ENCODE data around the gene ACOT9. TPM values are rescaled to one million over a fixed set of nuclear protein-coding genes. Genes with fewer than 3 reads are reported as not detected.
"Not testable (repeated sequence)": the region's sequence is repeated elsewhere in the genome, so short reads cannot be mapped to it uniquely, and the experiment has no call there.

The ACOT9 gene
- polyA plus RNA-seq, 6 donors from 2014 or later, result 14.0 to 23.9 (median 16.0) TPM

DNA sequence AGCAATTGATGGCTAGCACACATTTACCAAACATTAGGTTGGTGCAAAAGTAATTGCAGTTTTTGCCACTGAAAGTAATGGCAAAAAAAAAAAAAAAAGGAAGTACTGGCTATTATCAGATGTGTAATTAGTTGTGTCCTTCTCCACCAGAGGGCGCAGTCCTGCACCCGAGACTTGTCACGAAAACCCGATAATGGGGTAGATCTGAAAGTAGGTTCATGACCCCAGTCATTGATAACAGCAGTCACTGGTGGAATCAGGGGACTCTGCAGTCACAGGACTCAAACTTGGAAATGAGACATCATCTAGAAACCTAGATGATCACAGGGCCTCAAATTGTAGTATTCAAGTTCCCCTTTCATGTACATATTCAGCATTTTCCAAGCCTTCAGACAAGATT lies 13.1 kb upstream of the ACOT9 start:
- peak overlapping the region in 1 of 6 donors; percentile 26 for H3K27ac Mint-ChIP-seq

GRCh38 chrX:23754664-23755063 lies 11.6 kb upstream of the ACOT9 start:
- no peak for ATAC-seq (ENCODE audit: low read depth in 2 of 2)
- peaks cover 0 to 4% (median 0%) of the 10 kb centered on the region in 3 donors for H3K4me1 Mint-ChIP-seq
- no peak overlapping the region for H3K27ac Mint-ChIP-seq

More for the DNA sequence above, 13.1 kb upstream of the ACOT9 start:
- peak overlapping the region in 2 of 8 donors; percentile 35 to 78 for H3K4me3 Mint-ChIP-seq
- DNase-seq (peak; percentile 59), ATAC-seq (ENCODE audit: low read depth in 2 of 2) (peak; percentile 76 to 80)
- H3K36me3 Mint-ChIP-seq, result no peaks in the 10 kb centered on the region
- H3K27me3 Mint-ChIP-seq, result no peaks in the 10 kb centered on the region
- peaks cover 0 to 4% (median 0%) of the 10 kb centered on the region in 3 donors for H3K4me1 Mint-ChIP-seq
- H3K9me3 Mint-ChIP-seq, result no peaks in the 10 kb centered on the region

GRCh38 chrX:23752740-23753415 lies 9.8 kb upstream of the ACOT9 start:
- DNase-seq (no peak), ATAC-seq (ENCODE audit: low read depth in 2 of 2) (no peak)
- H3K36me3 Mint-ChIP-seq, result no peaks in the 10 kb centered on the region
- peaks cover 0 to 4% (median 0%) of the 10 kb centered on the region in 3 donors for H3K4me1 Mint-ChIP-seq
- H3K27ac Mint-ChIP-seq, result peak overlapping the region in 2 of 6 donors; percentile 29 to 69
- H3K9me3 Mint-ChIP-seq, result no peaks in the 10 kb centered on the region
- no peak overlapping the region for H3K4me3 Mint-ChIP-seq
- H3K27me3 Mint-ChIP-seq, result no peaks in the 10 kb centered on the region

More at GRCh38 chrX:23754664-23755063, 11.6 kb upstream of the ACOT9 start:
- no peak for DNase-seq
- Mint-ChIP-seq H3K4me3 (no peak overlapping the region), H3K36me3 (no peaks in the 10 kb centered on the region), H3K9me3 (no peaks in the 10 kb centered on the region), H3K27me3 (no peaks in the 10 kb centered on the region)

DNA sequence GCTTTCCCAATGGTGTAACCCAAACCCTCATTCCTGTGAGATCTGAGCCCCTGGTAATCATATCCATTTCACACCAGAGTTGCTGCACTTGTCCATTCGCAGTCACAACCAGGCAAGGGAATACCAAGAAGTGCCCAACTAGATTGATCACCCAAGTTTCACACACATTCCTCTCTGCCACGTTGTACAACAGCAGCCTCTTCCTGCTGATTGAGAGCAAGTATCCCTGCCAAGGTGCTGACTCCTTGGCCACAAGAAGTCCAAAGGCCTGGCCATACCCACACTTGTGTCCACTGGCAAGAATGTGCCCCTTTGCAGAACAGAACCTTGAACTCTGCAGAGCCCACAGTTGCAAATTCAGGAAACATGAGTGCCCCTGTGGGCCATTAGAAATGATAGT lies 6.5 kb upstream of the ACOT9 start:
- no peaks in the 10 kb centered on the region for H3K9me3 Mint-ChIP-seq
- H3K27ac Mint-ChIP-seq, result no peak overlapping the region
- no peaks in the 10 kb centered on the region for H3K36me3 Mint-ChIP-seq
- H3K4me3 Mint-ChIP-seq, result no peak overlapping the region
- peaks cover 0 to 12% (median 5%) of the 10 kb centered on the region in 3 donors for H3K4me1 Mint-ChIP-seq
- DNase-seq, result no peak
- ATAC-seq (ENCODE audit: low read depth in 2 of 2), result no peak
- H3K27me3 Mint-ChIP-seq, result no peaks in the 10 kb centered on the region

- Mint-ChIP-seq H3K4me3 (no peak overlapping the region), H3K4me1 (peaks cover 0 to 12% (median 5%) of the 10 kb centered on the region in 3 donors), H3K36me3 (no peaks in the 10 kb centered on the region), H3K9me3 (peaks cover 0 to under 1% (median 0%) of the 10 kb centered on the region in 7 donors), H3K27me3 (no peaks in the 10 kb centered on the region), H3K27ac (no peak overlapping the region)
- DNase-seq (no peak), ATAC-seq (ENCODE audit: low read depth in 2 of 2) (no peak)
Observed at GRCh38 chrX:23749129-23749528, 6.1 kb upstream of the ACOT9 start.

DNA sequence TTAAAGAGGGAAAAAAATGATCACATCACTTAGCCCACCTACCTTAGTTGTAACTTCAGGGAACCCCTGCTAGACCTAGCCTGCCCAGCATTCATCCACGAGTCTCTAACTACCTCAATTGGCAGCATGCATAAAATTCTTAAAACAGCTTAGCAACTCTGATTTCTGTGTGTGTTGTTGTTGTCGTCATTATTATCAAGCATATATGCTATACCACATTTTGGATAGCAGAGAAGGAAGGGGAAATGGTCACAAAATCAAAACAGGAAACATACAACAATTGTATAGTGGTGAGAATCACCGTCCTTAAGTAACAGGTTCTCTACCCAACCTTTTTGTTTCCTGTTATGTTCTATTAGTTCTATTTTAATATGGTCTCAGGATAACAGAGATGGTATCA lies 2.7 kb upstream of the ACOT9 start:
- Mint-ChIP-seq H3K4me1 (peaks cover 7 to 36% (median 18%) of the 10 kb centered on the region in 3 donors), H3K4me3 (peak overlapping the region in 4 of 8 donors; percentile 20 to 66 (median 42)), H3K27ac (peak overlapping the region; percentile 14 to 93 (median 74)), H3K27me3 (no peaks in the 10 kb centered on the region), H3K36me3 (no peaks in the 10 kb centered on the region), H3K9me3 (peaks cover 0 to 5% (median 0%) of the 10 kb centered on the region in 7 donors)
- DNase-seq (peak; percentile 36), ATAC-seq (ENCODE audit: low read depth in 2 of 2) (peak; percentile 26 to 51)

GRCh38 chrX:23743623-23743971 lies 521 bp upstream of the ACOT9 start:
- Mint-ChIP-seq H3K4me1 (peaks cover 11 to 40% (median 23%) of the 10 kb centered on the region in 3 donors), H3K4me3 (peak overlapping the region; percentile 73 to 95 (median 87)), H3K27ac (peak overlapping the region; percentile 90 to 97 (median 96))
- not testable (repeated sequence) for ATAC-seq (ENCODE audit: low read depth in 2 of 2); H3K36me3 Mint-ChIP-seq; H3K27me3 Mint-ChIP-seq; H3K9me3 Mint-ChIP-seq; DNase-seq

- no peak for DNase-seq
Observed at GRCh38 chrX:23742174-23742696, 841 bp downstream of the ACOT9 start.

GRCh38 chrX:23737413-23737812 lies 5.7 kb downstream of the ACOT9 start:
- H3K9me3 Mint-ChIP-seq, result peaks cover 0 to 5% (median 0%) of the 10 kb centered on the region in 7 donors
- DNase-seq (no peak), ATAC-seq (ENCODE audit: low read depth in 2 of 2) (no peak)
- H3K27me3 Mint-ChIP-seq, result no peaks in the 10 kb centered on the region
- H3K4me1 Mint-ChIP-seq, result peaks cover 10 to 23% (median 20%) of the 10 kb centered on the region in 3 donors
- H3K27ac Mint-ChIP-seq, result peak overlapping the region in 1 of 6 donors; percentile 29
- no peak overlapping the region for H3K4me3 Mint-ChIP-seq
- H3K36me3 Mint-ChIP-seq, result peaks cover 0 to 6% of the 10 kb centered on the region in 2 donors

More at GRCh38 chrX:23742174-23742696, 841 bp downstream of the ACOT9 start:
- peaks cover 11 to 40% (median 23%) of the 10 kb centered on the region in 3 donors for H3K4me1 Mint-ChIP-seq
- no peaks in the 10 kb centered on the region for H3K27me3 Mint-ChIP-seq
- peaks cover 0 to 5% (median 0%) of the 10 kb centered on the region in 7 donors for H3K9me3 Mint-ChIP-seq
- H3K4me3 Mint-ChIP-seq, result peak overlapping the region; percentile 73 to 95 (median 90)
- peak overlapping the region; percentile 90 to 96 (median 94) for H3K27ac Mint-ChIP-seq
- H3K36me3 Mint-ChIP-seq, result no peaks in the 10 kb centered on the region
- ATAC-seq (ENCODE audit: low read depth in 2 of 2), result no peak

DNA sequence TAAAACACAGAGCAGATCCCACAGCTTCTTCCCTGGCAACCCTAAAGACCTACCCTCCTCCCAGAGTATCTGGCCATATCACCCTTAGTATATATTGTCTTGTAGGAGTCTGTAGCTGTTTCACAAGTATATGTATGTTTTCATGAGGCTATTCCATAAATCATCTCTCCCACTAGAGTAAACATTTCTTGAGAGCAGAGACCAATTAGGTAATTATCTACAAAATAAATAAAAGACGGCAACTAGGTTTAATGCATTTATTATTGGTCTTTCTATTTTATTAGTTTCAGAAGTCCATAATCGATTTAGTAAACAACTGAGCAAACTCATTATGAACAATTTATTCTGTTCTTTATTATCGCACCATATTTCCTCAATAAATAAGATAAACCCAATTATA lies 7.0 kb downstream of the ACOT9 start:
- H3K27ac Mint-ChIP-seq, result peak overlapping the region in 2 of 6 donors; percentile 24 to 80

DNA sequence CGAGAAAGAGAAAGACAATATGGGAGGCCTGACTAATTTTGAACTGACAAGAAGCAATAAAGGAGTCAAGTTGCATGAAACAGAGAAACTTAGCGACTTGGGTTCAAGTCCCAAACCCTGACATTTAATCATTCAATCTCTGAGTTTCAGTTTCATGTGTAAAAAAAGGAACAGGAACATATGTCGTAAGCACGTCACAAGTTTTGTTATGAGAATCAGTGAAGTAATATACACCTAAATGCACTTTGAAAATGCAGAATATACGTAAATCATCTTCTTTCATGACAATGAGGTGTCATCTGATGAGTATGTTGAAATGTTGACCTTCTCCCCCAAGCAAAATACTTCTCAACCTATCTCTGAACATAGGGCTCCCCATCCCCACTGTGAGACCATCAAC lies 10.4 kb downstream of the ACOT9 start:
- ATAC-seq (ENCODE audit: low read depth in 2 of 2), result peak; percentile 73 to 78

More for the DNA sequence above, 7.0 kb downstream of the ACOT9 start:
- Mint-ChIP-seq H3K4me1 (peaks cover 4 to 12% (median 9%) of the 10 kb centered on the region in 3 donors), H3K36me3 (peaks cover 0 to 6% of the 10 kb centered on the region in 2 donors), H3K27me3 (no peaks in the 10 kb centered on the region), H3K4me3 (peak overlapping the region in 1 of 8 donors; percentile 0), H3K9me3 (no peaks in the 10 kb centered on the region)
- ATAC-seq (ENCODE audit: low read depth in 2 of 2), result no peak
- no peak for DNase-seq

DNA sequence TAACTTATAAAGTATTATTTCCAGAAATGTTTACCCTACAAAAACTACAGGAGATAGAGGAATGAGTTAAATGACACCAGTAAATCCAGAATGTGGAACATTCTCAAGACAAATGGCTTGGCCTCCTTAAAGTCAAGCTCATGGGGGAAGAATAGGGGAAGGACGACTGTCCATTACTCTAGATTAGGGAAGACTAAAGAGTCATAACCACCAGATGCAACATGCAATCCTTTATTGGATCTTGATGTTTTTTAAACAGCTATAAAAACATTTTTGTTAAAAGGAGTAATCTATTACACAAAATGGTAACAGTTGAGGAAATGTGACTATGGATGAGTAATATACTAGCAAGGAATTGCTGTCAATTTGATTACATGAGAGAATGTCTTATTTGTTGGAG lies 11.1 kb downstream of the ACOT9 start:
- Mint-ChIP-seq H3K9me3 (peaks cover 0 to 1% (median 0%) of the 10 kb centered on the region in 7 donors), H3K27me3 (no peaks in the 10 kb centered on the region), H3K36me3 (peaks cover 6 to 7% of the 10 kb centered on the region in 2 donors), H3K4me1 (peaks cover 7 to 9% (median 7%) of the 10 kb centered on the region in 3 donors), H3K4me3 (no peak overlapping the region), H3K27ac (peak overlapping the region in 1 of 6 donors; percentile 13)
- ATAC-seq (ENCODE audit: low read depth in 2 of 2), result no peak
- no peak for DNase-seq

More for the DNA sequence above, 10.4 kb downstream of the ACOT9 start:
- H3K4me1 Mint-ChIP-seq, result peaks cover 4 to 7% (median 6%) of the 10 kb centered on the region in 3 donors
- peaks cover 0 to 1% (median 0%) of the 10 kb centered on the region in 7 donors for H3K9me3 Mint-ChIP-seq
- no peak overlapping the region for H3K4me3 Mint-ChIP-seq
- DNase-seq, result peak; percentile 23
- no peaks in the 10 kb centered on the region for H3K27me3 Mint-ChIP-seq
- H3K36me3 Mint-ChIP-seq, result peaks cover 6 to 7% of the 10 kb centered on the region in 2 donors
- peak overlapping the region; percentile 5 to 80 (median 38) for H3K27ac Mint-ChIP-seq

DNA sequence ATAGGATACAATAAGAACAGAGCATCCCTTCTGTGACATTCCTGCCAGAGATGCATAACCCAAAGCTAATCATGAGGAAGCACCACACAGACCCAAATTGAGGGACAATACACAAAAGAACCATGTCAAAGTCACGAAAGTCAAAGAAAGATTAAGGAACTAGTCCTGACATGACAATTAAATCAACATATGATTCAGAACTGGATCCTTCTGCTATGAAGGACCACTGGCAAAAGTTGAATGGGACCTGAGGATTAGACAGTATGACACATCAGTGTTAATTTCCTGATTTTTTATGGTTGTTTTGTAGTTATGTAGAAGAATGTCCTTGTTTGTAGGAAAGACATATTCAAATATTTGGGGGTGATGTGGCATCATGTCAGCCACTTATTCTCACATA lies 13.9 kb downstream of the ACOT9 start:
- peaks cover 0 to 1% (median 0%) of the 10 kb centered on the region in 7 donors for H3K9me3 Mint-ChIP-seq
- peak overlapping the region in 1 of 6 donors; percentile 26 for H3K27ac Mint-ChIP-seq
- ATAC-seq (ENCODE audit: low read depth in 2 of 2) (no peak), DNase-seq (no peak)
- no peaks in the 10 kb centered on the region for H3K27me3 Mint-ChIP-seq
- H3K36me3 Mint-ChIP-seq, result peaks cover 0 to 7% of the 10 kb centered on the region in 2 donors
- no peak overlapping the region for H3K4me3 Mint-ChIP-seq
- peaks cover 12 to 21% (median 13%) of the 10 kb centered on the region in 3 donors for H3K4me1 Mint-ChIP-seq

Measured in naive B cell (primary cell).